Mammary epithelial cell (primary cell): ENCODE measurements around the gene MYCBPAP.

ENCODE experiments used
- CTCF ChIP-seq, 2 donors: IDR thresholded peaks in 1 of 2; conservative IDR thresholded peaks in 1 of 2; 2 replicates each; pipeline ENCODE4 v1.5.1; 2011 to 2012; ENCODE audit warnings: inconsistent platforms in 2 of 2, low read length in 2 of 2, mild to moderate bottlenecking in 2 of 2, control low read depth in 1 of 2, low read depth in 1 of 2; ENCODE audit not compliant: insufficient read depth in 1 of 2; ENCODE audit errors: extremely low read depth in 1 of 2
- EZH2 ChIP-seq: IDR thresholded peaks from 2 replicates; pipeline ENCODE4 v1.6.1; 2012; ENCODE audit warnings: low read length, inconsistent platforms, borderline replicate concordance

- TF ChIP-seq EZH2 (no peak), CTCF (conservative IDR thresholded peaks at IDR 0.05 in 1 of 2, IDR thresholded peaks at IDR 0.05 in 1 of 2; ENCODE audit: extremely low read depth in 1 of 2, insufficient read depth in 1 of 2, low read depth in 1 of 2, low read length in 2 of 2) (peak in 1 of 2 donors; percentile 16)
Observed at GRCh38 chr17:50523208-50523607, 15.0 kb downstream of the MYCBPAP start.
